Measurements from ENCODE around the gene CD40. TPM values are rescaled to one million over a fixed set of nuclear protein-coding genes. Genes with fewer than 3 reads are reported as not detected.

Gene CD40
- total RNA-seq, 4 donors from 2014 or later = 15.0 to 33.4 (median 23.2) TPM

- TF ChIP-seq, protein P1, sequence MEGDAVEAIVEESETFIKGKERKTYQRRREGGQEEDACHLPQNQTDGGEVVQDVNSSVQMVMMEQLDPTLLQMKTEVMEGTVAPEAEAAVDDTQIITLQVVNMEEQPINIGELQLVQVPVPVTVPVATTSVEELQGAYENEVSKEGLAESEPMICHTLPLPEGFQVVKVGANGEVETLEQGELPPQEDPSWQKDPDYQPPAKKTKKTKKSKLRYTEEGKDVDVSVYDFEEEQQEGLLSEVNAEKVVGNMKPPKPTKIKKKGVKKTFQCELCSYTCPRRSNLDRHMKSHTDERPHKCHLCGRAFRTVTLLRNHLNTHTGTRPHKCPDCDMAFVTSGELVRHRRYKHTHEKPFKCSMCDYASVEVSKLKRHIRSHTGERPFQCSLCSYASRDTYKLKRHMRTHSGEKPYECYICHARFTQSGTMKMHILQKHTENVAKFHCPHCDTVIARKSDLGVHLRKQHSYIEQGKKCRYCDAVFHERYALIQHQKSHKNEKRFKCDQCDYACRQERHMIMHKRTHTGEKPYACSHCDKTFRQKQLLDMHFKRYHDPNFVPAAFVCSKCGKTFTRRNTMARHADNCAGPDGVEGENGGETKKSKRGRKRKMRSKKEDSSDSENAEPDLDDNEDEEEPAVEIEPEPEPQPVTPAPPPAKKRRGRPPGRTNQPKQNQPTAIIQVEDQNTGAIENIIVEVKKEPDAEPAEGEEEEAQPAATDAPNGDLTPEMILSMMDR (IDR thresholded peaks at IDR 0.05) = no peak
- ATAC-seq (ENCODE audit: low FRiP score) (no peak), DNase-seq (ENCODE audit: low spot score) (no peak)
Observed at GRCh38 chr20:46107061-46107460, 11.1 kb upstream of the CD40 start.

GRCh38 chr20:46108435-46108841 lies 9.7 kb upstream of the CD40 start:
- TF ChIP-seq, protein P1 (IDR thresholded peaks at IDR 0.05) = no peak
- DNase-seq (ENCODE audit: low spot score) = no peak
- no peak for ATAC-seq (ENCODE audit: low FRiP score)

GRCh38 chr20:46108976-46109375 lies 9.1 kb upstream of the CD40 start:
- TF ChIP-seq, protein P1 (IDR thresholded peaks at IDR 0.05) = no peak
- DNase-seq (ENCODE audit: low spot score) (no peak), ATAC-seq (ENCODE audit: low FRiP score) (no peak)

GRCh38 chr20:46111028-46111835 lies 6.9 kb upstream of the CD40 start:
- peak; percentile 46 for ATAC-seq (ENCODE audit: low FRiP score)
- no peak for DNase-seq (ENCODE audit: low spot score)
- TF ChIP-seq, protein P1 (IDR thresholded peaks at IDR 0.05) = no peak

DNA sequence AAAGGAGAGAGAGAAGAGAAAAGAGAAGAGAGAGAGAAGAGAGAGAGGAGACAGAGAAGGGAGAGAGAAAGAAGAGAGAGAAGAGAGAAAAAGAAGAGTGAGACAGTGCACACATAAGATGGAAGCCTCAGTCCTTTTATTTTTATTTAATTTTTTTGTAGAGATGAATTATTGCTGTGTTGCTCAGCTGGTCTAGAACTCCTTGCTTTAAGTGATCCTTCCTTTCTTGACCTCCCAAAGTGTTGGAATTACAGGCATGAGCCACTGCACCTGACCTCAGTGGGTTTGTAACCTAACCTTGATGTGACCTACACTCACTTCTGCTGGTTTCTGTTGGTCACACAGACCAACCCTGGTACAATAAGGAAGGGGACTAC lies 6.3 kb upstream of the CD40 start:
- DNase-seq (ENCODE audit: low spot score) (no peak), ATAC-seq (ENCODE audit: low FRiP score) (no peak)
- TF ChIP-seq, protein P1 (IDR thresholded peaks at IDR 0.05) = no peak

- DNase-seq (ENCODE audit: low spot score) (no peak), ATAC-seq (ENCODE audit: low FRiP score) (no peak)
- TF ChIP-seq, protein P1 (IDR thresholded peaks at IDR 0.05) = no peak
Observed at GRCh38 chr20:46112430-46113112, 5.5 kb upstream of the CD40 start.

GRCh38 chr20:46113113-46113470 lies 5.0 kb upstream of the CD40 start:
- DNase-seq (ENCODE audit: low spot score) = no peak
- ATAC-seq (ENCODE audit: low FRiP score) = no peak
- TF ChIP-seq, protein P1 (IDR thresholded peaks at IDR 0.05) = no peak

All from omental fat pad (tissue), 4 donors.